ENCODE results near the gene AGO3.
"Not testable (repeated sequence)": the region's sequence is repeated elsewhere in the genome, so short reads cannot be mapped to it uniquely, and the experiment has no call there.

AGO3 gene

DNA sequence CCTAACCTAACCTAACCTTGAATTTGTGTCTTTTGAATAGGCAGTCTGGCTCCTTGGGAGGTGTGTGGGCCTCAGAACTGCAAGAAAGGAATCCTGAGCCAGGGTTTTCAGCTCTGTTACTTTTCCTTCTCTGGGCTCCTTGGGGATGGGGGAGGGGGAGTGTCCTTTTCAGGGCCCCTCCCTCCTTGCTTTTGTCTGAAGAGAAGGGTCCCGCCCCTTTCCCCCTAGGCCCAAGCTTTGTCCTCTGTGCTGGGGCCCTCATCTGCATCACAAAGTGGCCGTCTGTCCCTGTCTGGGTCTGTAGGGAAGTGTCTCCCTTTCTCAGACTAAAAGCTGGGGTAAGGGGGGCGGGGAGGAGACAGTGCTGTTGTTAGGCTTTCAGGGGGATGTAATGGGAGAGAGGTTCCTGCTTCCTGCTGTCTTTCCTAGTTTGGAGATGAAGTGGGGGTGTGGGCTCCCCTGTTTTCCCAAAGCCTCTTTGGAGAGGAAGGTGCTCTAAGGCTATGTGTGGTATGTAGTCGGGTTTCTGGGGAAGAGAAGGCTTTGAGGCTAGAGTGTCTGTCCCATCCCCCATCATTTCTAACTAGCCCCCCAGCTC, 44.8 kb upstream of the AGO3 start:
- TF ChIP-seq CTCF (IDR thresholded peaks at IDR 0.05; ENCODE audit: control insufficient read depth, extremely low read depth, insufficient read depth), result no peak
- DNase-seq (ENCODE audit: low read depth), result no peak
- H3K4me3 ChIP-seq (ENCODE audit: low read depth, low read length), result no peak overlapping the region

DNA sequence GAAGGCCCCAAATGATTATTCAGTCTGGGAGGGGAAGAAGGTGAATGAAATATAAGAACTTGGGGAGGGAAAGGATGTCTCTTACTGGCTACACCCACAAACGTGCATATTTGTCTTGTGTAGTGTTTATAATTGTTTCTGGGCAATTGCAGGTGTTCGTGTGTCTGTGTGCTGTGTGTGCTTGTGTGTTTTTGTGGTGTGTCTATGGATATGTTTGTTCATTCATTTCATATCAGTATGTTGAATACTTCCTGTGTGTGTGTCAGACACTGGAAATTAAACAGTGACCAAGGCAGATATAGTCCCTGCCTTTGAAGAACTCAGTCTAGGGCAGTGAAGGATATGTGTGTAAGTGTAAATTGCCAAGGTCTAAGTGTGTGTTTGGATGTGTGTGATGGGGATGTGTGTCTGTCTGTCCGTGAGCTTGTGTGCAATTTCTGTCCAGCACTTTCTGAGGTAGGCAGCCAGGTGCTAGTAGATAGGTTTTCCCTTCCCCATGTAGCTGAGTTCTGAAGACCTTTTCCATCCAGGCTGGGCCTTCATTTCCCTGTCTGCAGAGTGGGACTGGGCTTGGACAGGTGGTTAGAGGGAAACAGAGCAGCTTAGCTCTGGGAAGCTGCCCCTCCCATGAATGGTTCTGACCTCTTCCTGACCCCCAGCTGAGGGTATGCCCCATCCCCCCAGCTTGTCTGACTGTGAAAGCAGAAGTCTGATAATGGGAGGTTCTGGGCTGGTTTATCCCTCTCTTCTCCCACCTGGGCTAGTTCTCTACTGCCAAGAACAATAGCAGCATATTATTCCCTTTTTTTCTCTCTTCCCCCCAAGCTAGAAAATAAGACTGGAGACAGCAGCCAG, 44.1 kb upstream of the AGO3 start:
- H3K4me3 ChIP-seq (ENCODE audit: low read depth, low read length), result no peak overlapping the region
- no peak for TF ChIP-seq CTCF (IDR thresholded peaks at IDR 0.05; ENCODE audit: control insufficient read depth, extremely low read depth, insufficient read depth)
- DNase-seq (ENCODE audit: low read depth), result no peak

DNA sequence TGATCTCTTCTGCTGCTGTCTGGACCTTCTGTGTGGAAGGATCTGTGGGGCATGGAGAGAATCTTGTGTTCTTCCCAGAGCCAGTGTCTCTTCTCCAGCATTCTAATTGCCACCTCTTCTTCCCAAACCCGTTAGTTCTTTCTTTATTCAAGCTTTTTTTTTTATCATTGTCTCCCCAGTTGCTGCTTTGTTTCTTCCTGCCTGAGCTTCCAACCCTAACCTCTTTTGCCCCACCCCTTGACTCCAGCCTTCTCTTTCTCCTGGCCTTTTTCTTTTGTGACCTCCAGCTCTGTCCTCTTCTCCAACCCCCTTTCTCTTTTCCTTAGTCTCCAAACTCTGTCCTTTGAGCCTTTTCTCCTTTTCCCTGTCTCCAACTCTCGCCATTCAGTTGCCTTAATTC, 43.4 kb upstream of the AGO3 start:
- no peak for TF ChIP-seq CTCF (IDR thresholded peaks at IDR 0.05; ENCODE audit: control insufficient read depth, extremely low read depth, insufficient read depth)
- DNase-seq (ENCODE audit: low read depth), result no peak
- H3K4me3 ChIP-seq (ENCODE audit: low read depth, low read length), result no peak overlapping the region

- H3K4me3 ChIP-seq (ENCODE audit: low read depth, low read length), result no peak overlapping the region
- DNase-seq (ENCODE audit: low read depth), result no peak
- TF ChIP-seq CTCF (IDR thresholded peaks at IDR 0.05; ENCODE audit: control insufficient read depth, extremely low read depth, insufficient read depth), result no peak
Measured at GRCh38 chr1:35888255-35888654, 42.6 kb upstream of the AGO3 start.

GRCh38 chr1:35888981-35889380, 41.9 kb upstream of the AGO3 start:
- H3K4me3 ChIP-seq (ENCODE audit: low read depth, low read length); DNase-seq (ENCODE audit: low read depth): not testable (repeated sequence)

- DNase-seq (ENCODE audit: low read depth), result no peak
- no peak for TF ChIP-seq CTCF (IDR thresholded peaks at IDR 0.05; ENCODE audit: control insufficient read depth, extremely low read depth, insufficient read depth)
- H3K4me3 ChIP-seq (ENCODE audit: low read depth, low read length), result no peak overlapping the region
Measured at GRCh38 chr1:35893051-35893879, 37.6 kb upstream of the AGO3 start.

DNA sequence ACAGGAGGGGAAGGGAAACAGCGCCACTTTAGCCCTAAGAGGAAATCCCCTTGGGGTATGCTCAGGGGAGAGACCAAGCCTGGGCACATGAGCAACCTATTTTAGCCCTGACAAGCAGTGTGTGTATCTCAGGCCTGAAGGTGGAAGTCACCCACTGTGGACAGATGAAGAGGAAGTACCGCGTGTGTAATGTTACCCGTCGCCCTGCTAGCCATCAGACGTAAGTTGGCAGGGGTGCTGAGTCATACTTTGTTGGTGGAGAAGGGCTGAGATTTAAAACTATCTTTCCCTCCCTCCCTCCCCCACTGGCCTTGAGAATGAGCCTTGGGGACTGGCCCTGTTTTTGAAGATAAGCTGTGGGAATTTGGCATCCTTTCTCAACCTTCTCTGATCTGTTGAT, 36.7 kb upstream of the AGO3 start:
- no peak for TF ChIP-seq CTCF (IDR thresholded peaks at IDR 0.05; ENCODE audit: control insufficient read depth, extremely low read depth, insufficient read depth)
- H3K4me3 ChIP-seq (ENCODE audit: low read depth, low read length), result no peak overlapping the region
- DNase-seq (ENCODE audit: low read depth), result no peak

Measured in LNCaP clone FGC (cell line).